NCI-H146 (cell line): ENCODE measurements around the gene RAD51C.
"Not testable (repeated sequence)": the region's sequence is repeated elsewhere in the genome, so short reads cannot be mapped to it uniquely, and the experiment has no call there.

Source experiments
- DNase-seq: peaks from one replicate; lab custom pipeline; 2025; lab: John Stamatoyannopoulos, UW

RAD51C gene

GRCh38 chr17:58692239-58693055 is at the start of gene RAD51C:
Gene RAD51C, plus strand, starts transcription at chr17:58692602. Its CDS starts 42 bp downstream, at chr17:58692644.
- DNase-seq = peak; percentile 87

DNA sequence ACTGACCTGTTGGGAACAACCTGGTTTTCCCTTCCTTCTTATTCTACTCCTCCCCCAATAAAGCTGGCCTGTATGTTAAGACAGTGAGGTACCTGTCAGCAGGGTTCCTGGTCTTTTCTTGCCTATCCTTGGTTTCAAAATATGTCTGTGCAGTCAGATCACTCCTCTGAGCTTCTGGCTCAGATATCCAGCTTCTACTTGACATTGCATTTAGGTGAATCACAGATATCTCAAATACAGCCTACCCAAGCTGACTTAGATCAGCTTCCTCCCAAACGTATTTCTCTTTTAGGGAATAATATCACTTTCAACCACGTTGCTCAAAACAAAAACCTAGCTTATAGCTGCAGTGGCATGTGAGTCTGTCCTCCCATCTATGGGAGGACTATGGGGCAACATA is 49.3 kb upstream of the RAD51C start:
- DNase-seq = no peak

DNA sequence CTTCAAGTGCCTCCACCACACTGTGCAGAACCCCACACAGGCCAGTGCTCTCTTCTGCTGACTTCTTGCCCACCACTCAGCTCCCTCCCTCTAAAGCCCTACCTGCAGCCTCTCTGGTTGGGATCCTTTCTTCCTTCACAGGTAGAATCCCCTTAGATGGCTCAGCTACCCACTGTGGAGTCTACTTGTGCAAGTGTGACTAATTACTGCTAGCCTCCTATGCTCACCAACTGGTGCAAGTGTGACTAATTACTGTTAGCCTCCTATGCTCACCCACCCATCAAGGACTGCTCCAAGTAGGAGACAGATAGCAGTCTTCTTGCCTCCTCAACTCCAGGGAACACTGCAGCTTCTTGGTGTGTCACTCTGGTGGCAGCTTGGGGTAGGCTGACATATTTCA is 44.2 kb upstream of the RAD51C start:
- DNase-seq = no peak

DNA sequence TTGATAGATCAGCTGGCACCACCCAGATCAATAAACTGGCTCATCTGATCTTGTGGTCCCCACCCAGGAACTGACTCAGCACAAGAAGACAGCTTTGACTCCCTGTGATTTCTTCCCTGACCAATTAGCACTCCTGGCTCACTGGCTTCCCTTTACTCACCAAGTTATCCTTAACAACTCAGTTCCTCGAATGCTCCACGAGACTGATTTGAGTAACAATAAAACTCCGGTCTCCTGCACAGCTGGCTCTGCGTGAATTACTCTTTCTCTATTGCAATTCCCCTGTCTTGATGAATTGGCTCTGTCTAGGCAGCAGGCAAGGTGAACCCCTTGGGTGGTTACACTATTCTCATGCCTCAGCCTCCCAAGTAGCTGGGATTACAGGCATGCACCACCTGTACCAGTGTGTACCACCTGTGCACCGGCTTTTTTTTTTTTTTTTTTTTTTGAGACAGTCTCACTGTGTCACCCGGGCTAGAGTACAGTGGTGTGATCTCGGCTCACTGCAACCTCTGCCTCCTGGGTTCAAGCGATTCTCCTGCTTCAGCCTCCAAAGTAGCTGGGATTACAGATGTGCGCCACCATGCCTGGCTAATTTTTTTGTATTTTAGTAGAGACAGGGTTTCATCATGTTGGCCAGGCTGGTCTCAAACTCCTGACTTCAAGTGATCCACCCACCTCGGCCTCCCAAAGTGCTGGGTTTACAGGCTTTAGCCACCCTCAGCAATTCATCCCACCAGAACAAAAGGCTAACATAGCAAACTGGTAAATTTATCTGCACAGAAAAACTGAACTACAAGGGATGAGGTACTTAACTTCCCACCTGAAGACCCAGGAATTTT is 34.2 kb upstream of the RAD51C start:
- DNase-seq = not testable (repeated sequence)

- peak; percentile 90 for DNase-seq
These were observed 33.3 kb upstream of the RAD51C start for GRCh38 chr17:58658804-58659713.

GRCh38 chr17:58659714-58660084 is 32.7 kb upstream of the RAD51C start:
- not testable (repeated sequence) for DNase-seq

DNA sequence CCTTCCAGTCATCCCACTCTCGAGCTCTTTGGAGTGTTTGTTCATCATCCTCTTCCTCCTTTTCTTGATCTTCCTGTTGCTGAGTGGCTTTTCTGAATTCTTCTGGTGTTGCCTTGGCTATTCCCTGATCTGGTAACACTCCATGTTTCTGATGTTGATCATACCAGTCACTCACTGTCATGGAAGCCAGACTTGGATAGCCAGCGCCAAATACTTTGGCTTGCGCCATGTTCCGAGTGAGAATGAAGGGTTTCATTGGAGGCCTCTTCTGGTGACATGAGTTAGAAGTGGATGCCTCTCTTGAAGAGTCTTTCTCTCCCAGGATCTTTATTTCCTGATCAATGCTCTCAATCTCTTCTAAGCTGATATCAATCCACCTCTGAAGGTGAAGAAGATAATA is 31.8 kb upstream of the RAD51C start:
- DNase-seq = no peak

- no peak for DNase-seq
These were observed 30.9 kb upstream of the RAD51C start for GRCh38 chr17:58661499-58661898.

DNA sequence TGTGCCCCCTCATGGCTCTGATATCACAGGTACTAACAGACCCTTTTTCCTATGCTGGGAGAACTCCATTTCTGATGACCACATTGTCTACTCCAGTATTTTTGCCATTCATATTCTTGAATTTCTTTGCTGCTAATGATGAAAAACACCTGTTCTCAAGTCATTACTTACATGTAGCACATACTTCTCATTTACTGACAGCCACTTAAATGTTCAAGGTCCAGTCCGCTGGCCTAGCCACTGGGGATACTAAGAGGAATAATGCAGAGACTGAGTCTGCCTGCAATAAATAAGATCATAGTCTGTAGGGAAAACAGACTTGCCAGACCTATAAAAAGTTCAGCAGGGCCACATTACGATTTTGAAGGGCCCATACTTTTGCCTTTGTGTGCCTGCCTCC is 28.1 kb upstream of the RAD51C start:
- no peak for DNase-seq

DNA sequence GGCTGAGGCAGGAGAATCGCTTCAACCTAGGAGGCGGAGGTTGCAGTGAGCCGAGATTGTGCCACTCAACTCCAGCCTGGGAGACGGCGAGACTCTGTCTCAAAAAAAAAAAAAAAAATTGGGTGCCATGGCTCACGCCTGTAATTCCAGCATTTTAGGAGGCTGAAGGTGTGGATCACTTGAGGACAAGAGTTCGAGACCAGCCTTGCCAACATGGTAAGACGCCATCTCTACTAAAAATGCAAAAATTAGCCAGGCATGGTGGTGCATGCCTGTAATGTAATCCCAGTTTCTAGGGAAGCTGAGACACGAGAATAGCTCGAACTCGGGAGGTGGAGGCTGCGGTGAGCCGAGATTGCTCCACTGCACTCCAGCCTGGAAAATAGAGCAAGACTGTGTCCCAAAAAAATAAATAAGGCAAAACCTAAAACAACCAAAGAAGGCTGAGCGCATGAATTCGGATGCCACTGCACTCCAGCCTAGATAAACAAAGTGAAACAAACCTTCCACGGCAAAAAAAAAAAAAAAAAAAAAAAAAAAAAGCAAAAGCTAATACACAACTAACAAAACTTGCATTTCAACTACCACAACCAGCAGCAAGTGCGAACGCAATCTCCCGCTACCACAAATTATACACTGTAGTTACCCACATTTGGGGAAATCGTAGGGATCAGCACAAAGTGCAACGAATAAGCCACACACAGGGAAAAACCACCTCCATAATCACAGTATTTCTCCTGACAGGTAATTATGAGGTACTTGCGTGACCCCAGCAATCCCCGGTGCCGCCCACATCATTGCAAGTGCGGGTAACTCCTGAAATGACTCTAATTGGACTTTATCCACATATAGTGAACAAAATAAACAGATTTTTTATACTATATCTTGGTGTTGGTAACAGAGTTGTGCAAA is 26.2 kb upstream of the RAD51C start:
- DNase-seq = no peak

DNA sequence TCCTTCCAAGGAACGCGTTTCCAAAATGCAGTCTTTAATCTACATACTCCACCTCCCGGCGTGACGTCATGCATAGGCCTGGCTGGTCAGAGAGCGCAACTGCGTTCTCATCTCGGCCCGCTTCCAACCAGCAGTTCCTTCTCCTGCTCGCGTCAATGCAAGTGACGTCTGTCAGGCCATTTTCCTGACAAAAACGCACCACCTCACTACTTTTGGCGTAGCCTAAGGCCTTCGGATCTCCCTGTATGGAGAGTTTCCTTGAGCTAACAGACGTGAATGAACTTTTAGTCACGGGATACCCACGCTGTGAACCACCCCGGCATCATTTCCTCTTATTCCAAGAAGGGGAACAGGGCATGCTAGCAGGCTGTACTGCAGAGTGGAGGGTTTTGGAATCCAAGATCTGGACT is 25.5 kb upstream of the RAD51C start:
- no peak for DNase-seq

GRCh38 chr17:58667934-58668597 is 24.3 kb upstream of the RAD51C start:
- no peak for DNase-seq

GRCh38 chr17:58668598-58668935 is 23.8 kb upstream of the RAD51C start:
- DNase-seq = no peak

DNA sequence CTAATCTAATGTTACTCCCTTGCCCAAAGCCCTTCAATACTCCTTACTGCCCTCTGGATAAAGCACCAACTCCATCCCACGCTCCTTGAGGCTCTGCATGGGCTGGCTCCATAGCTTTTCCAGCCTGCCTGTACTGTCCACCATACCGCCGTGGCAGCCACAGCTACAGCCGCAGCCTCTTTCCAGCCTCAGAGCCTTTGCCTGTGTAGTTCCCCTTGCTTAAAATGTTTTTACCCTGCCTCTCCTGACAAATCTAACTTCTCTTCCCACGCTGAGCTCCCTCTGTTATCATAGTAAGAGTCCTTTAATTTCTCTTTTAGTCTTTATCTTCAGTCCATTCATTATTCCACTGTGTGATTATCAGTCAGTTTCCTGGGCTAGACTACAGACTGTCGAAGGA is 22.5 kb upstream of the RAD51C start:
- DNase-seq = no peak

- DNase-seq = peak; percentile 3
These were observed 20.4 kb upstream of the RAD51C start for GRCh38 chr17:58671969-58672368.

DNA sequence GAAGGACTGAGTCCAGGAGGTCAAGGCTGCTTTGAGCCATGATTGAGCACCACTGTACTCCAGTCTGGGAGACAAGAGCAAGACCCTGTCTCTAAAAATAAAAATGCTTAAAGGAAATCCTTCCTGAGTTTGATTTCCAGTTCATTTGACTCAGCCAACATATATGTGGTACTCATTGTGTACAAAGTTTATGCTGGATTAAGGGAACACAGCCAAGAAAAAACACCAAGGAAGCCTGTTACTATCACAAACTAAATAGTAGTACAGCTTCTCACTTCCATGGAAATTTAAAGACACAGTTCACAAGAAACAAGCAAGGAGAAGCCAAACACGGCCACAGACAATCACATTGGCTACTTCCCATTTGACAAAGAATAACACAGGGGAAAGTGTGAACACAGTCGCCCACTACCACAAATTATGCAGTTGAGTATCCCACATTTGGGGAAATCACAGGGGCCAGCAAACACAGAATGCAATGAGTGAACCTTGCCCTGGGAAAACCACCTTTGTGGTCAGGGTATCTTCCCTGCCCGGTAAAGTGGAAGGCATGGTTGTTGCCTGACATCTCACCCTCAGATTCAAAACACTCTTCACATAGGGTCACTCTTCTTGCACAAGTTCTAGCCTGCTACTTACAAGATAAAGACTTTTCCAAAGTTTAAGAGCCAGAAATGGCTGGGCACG is 15.1 kb upstream of the RAD51C start:
- DNase-seq = no peak

- not testable (repeated sequence) for DNase-seq
These were observed 14.1 kb upstream of the RAD51C start for GRCh38 chr17:58678287-58678686.

DNA sequence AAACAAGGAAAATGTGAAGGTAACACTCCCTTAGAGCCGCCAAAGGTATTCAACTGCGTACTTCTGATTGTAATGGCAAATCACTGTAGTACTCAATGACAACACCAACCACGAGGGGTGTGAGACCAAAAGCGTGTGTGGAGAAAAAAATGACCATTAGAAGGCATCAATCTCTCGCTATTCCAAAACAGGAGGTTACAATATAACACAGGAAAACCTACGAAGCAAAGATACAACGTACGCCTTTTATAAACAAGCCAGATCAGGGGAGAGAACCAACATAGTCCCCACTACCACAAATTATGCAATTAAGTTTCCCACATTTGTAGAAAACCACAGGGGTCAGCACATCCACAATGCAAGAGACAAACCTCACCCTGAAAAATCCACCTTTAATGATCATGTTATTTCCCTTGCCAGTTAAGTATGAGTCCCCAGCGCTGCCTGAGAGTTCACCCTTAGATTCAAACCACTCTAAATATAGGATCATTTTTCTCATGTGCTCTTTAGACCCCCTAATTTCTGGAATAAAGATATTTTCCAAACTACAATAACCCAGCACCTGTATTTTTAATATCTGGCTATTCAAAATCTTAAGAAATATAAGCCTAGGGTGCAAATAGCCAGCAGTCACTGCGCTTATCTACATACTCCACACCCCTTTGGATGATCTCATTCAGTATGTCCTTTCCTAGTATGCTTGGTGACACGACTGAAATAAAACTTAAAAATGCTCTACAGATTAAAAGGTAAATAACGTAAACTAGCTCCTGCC is 13.0 kb upstream of the RAD51C start:
- DNase-seq = peak; percentile 52

DNA sequence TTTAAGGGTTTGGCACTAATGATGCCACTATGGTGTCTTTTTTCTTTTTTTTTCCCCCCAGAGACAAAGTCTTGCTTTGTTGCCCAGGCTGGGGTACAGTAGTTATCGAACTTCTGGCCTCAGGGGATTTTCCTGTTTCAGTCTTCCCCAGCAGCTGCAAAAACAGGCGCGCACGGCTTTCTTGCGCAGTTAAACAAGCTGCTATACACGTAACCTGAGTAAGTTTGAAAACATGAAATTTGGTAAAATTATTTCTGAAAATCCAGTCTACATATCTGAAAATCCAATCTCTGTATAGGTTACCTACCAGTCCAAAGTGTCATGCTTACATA is 12.4 kb upstream of the RAD51C start:
- peak; percentile 24 for DNase-seq
